ENCODE data around the gene TRAF5. TPM values are rescaled to one million over a fixed set of nuclear protein-coding genes. Genes with fewer than 3 reads are reported as not detected.
"Not testable (repeated sequence)": the region's sequence is repeated elsewhere in the genome, so short reads cannot be mapped to it uniquely, and the experiment has no call there.

The TRAF5 gene
- total RNA-seq, 1 donor from 2014 or later, result 1.5 TPM

DNA sequence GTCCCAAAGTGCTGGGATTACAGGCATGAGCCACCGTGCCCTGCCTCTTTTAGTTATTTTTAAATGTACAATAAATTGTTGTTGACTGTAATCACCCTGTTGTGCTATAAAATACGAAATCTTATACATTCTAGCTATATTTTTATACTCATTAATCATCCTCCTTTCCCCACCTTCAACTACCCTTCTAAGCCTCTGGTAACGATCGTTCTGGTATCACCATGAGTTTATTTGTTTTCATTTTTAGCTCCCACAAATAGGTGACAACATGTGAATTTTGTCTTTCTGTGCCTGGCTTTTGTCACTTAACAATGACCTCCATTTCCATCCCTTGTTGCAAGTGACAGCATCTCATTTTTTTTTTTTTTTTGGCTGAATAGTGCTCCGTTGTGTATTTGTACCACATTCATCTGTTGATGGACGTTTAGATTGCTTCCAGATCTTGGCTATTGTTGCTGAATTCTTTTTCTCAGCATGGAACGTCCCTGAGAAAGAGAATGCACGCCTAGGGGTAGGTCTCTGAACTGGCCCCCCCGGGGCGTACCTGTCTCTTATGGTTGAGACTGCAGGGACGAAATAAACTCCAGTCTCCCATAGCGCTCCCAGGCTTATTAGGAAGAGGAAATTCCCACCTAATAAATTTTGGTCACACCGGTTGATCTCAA lies 71.8 kb downstream of the TRAF5 start:
- intact Hi-C loops (cut with DNase I); DNase-seq; ATAC-seq (ENCODE audit: poor library complexity): not testable (repeated sequence)

DNA sequence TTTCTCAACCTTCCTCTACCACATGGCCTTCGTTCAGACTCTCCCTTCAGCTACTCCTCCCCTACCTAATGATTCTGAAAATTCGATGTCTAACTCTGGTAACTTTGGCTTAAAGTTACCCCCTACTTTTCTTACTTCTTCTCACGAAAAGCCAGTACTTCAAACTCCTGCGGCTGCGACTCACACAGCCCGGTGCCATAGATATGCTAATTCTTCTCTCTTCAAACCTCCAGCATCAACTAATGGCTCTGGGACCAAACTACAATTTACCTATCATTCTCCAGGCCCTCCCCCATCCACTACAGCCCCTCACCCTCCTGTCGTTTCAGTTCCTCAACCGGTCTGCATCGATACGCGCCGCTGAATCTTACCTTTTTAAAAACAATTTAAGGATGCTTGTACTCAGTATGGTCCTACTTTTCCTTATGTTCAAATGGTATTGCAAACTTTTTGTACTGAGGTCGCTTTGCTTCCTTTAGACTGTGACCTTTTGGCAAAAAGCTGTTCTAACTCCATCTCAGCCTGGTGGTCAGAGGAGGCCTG lies 73.3 kb downstream of the TRAF5 start:
- intact Hi-C loops (cut with DNase I); ATAC-seq (ENCODE audit: poor library complexity): not testable (repeated sequence)

DNA sequence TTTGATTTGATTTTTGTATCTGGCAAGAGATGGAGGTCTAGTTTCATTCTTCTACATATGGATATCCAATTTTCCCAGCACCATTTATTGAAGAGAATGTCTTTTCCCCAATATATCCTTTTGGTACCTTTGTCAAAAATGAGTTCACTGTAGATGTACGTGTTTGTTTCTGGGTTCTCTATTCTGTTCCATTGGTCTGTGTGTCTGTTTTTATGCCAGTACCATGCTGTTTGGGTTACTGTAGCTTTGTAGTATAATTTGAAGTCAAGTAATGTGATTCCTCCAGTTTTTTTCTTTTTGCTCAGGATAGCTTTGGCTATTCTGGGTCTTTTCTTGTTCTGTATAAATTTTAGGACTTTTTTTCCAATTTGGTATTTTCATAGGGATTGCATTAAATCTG lies 75.1 kb downstream of the TRAF5 start:
- ATAC-seq (ENCODE audit: poor library complexity); DNase-seq; intact Hi-C loops (cut with DNase I): not testable (repeated sequence)

More for the DNA sequence above, 73.3 kb downstream of the TRAF5 start:
- not testable (repeated sequence) for DNase-seq

DNA sequence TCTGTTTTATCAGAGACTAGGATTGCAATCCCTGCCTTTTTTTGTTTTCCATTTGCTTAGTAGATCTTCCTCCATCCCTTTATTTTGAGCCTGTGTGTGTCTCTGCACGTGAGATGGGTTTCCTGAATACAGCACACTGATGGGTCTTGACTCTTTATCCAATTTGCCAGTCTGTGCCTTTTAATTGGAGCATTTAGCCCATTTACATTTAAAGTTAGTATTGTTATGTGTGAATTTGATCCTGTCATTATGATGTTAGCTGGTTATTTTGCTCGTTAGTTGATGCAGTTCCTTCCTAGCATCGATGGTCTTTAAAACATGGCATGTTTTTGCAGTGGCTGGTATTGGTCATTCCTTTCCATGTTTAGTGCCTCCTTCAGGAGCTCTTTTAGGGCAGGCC lies 79.5 kb downstream of the TRAF5 start:
- intact Hi-C loops (cut with DNase I); DNase-seq; ATAC-seq (ENCODE audit: poor library complexity): not testable (repeated sequence)

DNA sequence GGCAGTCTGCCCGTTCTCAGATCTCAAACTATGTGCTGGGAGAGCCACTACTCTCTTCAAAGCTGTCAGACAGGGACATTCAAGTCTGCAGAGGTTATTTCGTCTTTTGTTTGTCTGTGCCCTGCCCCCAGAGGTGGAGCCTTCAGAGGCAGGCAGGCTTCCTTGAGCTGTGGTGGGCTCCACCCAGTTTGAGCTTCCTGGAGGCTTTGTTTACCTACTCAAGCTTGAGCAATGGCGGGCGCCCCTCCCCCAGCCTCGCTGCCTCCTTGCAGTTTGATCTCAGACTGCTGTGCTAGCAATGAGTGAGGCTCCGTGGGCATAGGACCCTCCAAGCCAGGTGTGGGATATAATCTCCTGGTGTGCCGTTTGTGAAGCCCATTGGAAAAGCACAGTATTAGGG lies 81.1 kb downstream of the TRAF5 start:
- intact Hi-C loops (cut with DNase I), result not testable (repeated sequence)

DNA sequence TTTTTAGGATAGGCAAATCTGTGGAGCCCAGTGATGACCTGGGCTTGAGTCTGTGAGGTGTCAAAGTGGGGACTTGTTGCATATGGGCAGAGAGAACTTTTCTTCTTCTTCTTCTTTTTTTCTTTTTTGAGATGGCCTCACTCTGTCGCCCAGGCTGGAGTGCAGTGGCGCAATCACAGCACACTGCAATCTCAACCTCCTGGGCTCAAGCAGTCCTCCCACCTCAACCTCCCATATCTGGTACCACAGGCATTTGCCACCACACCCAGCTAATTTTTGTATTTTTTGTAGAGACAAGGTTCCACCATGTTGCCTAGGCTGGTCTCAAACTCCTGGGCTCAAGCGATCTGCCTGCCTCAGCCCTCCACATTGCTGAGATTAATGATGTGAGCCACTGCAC lies 85.0 kb downstream of the TRAF5 start:
- ATAC-seq (ENCODE audit: poor library complexity), result no peak
- intact Hi-C loops (cut with DNase I), result no loop called here
- DNase-seq, result no peak

More for the DNA sequence above, 81.1 kb downstream of the TRAF5 start:
- ATAC-seq (ENCODE audit: poor library complexity); DNase-seq: not testable (repeated sequence)

DNA sequence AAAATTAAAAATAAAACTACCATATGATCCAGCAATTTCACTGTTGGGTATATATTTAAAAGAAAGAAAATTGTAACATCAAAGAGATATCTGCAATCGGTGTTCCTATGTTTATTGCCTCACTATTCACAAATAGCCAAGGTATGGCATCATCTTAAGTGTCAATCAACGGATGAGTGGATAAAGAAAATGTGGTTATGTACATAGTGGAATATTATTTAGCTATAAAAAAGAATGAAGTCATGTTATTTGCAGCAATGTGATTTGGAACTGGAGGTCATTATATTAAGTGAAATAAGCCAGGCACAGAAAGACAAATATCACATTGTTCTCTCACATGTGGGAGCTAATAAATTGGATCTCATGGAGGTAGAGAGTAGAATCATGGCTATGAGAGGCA lies 89.1 kb downstream of the TRAF5 start:
- no peak for DNase-seq
- no peak for ATAC-seq (ENCODE audit: poor library complexity)
- intact Hi-C loops (cut with DNase I), result no loop called here

DNA sequence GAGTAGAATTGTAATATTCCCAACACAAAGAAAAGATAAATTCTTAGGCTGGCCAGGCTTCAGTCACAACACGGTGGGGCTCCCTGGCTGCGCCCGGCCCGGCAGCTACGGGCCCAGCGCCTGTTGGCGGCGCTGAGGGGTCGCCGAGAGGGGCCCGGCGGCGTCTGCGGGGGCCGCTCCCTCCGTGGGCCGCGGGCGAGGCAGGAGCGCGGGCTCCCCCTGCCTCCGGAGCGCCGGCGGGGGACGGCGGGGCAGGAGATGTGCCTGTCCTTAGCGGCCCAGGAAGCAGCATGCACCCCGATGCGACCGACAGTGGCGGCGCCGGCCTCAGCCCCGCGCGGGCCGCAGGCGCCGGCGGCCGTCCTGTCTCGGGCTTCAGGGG lies 89.6 kb downstream of the TRAF5 start:
- DNase-seq (peak; percentile 43), ATAC-seq (ENCODE audit: poor library complexity) (peak; percentile 92)
- intact Hi-C loops (cut with DNase I), result not testable (repeated sequence)

DNA sequence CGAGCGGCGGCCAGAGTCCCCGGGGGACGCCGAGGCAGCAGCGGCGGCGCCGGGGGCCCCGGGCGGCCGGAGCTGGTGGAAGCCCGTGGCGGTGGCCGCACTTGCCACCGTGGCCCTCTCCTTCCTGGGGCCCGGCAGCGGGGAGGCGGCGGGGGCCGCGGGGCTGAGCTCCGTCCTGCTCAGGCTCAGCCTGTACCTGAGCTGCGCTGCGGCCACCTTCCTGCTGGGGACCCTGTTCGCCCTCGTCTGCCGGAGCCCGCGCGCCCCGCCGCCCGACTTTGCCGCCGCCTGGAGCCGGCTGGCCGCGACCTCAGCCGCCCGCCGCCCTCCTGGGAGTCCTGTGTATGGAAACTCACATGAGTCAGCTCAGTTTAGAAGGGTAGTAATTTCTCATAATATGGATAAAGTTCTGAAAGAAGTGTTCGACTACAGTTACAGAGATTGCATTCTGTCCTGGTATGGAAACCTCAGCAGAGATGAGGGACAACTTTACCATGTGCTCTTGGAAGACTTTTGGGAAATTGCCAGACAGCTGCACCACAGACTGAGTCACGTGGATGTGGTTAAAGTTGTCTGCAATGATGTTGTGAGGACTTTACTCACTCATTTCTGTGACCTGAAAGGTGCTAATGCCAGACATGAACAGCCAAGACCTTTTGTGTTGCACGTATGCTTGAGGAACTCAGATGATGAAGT lies 90.1 kb downstream of the TRAF5 start:
- peak; percentile 78 for ATAC-seq (ENCODE audit: poor library complexity)
- intact Hi-C loops (cut with DNase I), result not testable (repeated sequence)
- DNase-seq, result peak; percentile 63

DNA sequence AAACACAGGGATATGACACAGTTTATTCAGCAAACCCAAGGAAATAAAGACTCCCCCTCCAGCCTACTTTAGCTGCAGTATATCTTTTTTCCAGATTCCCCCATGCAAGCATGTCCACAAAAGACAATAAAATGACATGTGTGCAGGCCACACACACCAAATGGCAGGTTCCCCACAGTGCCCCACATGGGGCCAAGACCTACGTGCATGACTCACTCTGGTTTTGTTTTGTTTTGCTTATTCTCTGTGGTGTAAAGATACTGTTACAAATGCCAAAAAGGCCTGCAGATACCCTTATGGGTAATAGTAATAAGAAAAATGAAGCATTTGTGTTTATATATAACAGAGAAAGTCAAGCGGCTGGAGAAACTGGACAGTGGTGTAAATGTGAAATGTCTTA lies 93.8 kb downstream of the TRAF5 start:
- DNase-seq (no peak), ATAC-seq (ENCODE audit: poor library complexity) (no peak)
- intact Hi-C loops (cut with DNase I), result no loop called here

DNA sequence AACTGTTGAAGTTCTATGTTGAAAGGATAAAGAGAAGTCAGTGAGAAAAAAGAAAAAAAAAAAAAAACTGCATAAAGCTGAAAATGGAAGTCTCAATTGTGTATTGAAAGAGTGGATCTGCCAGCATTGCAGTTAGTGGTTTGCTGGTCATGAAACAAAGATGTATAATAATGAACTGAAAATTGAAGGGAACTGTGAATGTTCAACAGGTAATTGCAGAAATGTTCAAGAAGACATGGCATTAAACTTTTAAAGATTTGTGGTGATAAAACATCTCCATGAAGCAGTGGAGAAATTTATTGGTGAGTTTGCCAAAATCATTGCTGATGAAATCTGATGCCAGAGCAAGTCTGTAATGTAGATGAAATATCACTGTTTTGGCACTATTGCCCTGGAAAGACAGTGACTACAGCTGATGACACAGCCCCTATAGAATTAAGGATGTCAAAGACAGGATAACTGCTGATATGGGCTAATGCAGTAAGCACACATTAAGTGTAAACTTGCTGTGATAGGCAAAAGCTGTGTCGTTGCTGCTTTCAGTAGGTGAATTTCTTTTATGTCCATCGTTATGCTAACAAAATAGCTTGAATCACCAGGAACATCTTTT lies 94.3 kb downstream of the TRAF5 start:
- no peak for DNase-seq
- ATAC-seq (ENCODE audit: poor library complexity), result no peak
- intact Hi-C loops (cut with DNase I), result no loop called here

DNA sequence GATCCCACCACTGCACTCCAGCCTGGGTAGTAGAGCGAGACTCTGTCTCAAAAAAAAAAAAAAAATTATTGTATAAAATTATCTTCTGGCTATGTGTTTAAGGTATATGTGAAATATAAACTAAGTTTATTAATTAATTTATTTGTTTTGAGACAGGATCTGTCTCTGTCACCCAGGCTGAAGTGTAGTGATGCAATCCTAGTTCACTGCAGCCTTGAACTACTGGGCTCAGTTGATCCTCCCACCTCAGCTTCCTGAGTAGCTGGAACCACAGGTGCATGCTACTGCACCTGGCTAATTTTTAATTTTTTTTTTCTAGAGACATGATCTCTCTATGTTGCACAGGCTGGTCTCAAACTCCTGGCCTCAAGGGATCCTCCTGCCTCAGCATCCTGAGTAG lies 97.4 kb downstream of the TRAF5 start:
- DNase-seq, result no peak
- no peak for ATAC-seq (ENCODE audit: poor library complexity)
- intact Hi-C loops (cut with DNase I), result no loop called here

Other genes with a start within 250 kb of the TRAF5 start
- not detected for gene KCNH1, start 192.7 kb upstream of the TRAF5 start, total RNA-seq
- gene RCOR3, start 67.5 kb upstream of the TRAF5 start, total RNA-seq, result 52.0 TPM
- gene RD3, start 165.3 kb downstream of the TRAF5 start, total RNA-seq, result not detected

Measured in Right ventricle myocardium superior (tissue), 1 donor.